Fibroblast of villous mesenchyme (primary cell): ENCODE measurements around the gene KMT2B. TPM values are rescaled to one million over a fixed set of nuclear protein-coding genes. Genes with fewer than 3 reads are reported as not detected.

Source experiments
- DNase-seq: peaks from one replicate; pipeline ENCODE4 v3.0.0-alpha.2; 2010; ENCODE audit warnings: low read depth
- H3K4me3 ChIP-seq: 2 replicates; pipeline ENCODE4 v1.5.1; 2011; ENCODE audit warnings: low read depth, mild to moderate bottlenecking, low read length
- total RNA-seq: library from RNA; depleted of rRNA; stranded (reverse); fragments of >200 nt; gene quantifications from 2 replicates; pipeline ENCODE4 v1.2.3, GENCODE V29; 2012
- TF ChIP-seq, protein P1 (sequence below): IDR thresholded peaks from 2 replicates; pipeline ENCODE4 v1.5.1; 2012; ENCODE audit warnings: low read depth, mild to moderate bottlenecking, low read length; ENCODE audit not compliant: insufficient read depth

KMT2B gene
- total RNA-seq, 1 donor: 5.6 TPM

- TF ChIP-seq, protein P1, sequence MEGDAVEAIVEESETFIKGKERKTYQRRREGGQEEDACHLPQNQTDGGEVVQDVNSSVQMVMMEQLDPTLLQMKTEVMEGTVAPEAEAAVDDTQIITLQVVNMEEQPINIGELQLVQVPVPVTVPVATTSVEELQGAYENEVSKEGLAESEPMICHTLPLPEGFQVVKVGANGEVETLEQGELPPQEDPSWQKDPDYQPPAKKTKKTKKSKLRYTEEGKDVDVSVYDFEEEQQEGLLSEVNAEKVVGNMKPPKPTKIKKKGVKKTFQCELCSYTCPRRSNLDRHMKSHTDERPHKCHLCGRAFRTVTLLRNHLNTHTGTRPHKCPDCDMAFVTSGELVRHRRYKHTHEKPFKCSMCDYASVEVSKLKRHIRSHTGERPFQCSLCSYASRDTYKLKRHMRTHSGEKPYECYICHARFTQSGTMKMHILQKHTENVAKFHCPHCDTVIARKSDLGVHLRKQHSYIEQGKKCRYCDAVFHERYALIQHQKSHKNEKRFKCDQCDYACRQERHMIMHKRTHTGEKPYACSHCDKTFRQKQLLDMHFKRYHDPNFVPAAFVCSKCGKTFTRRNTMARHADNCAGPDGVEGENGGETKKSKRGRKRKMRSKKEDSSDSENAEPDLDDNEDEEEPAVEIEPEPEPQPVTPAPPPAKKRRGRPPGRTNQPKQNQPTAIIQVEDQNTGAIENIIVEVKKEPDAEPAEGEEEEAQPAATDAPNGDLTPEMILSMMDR: no peak
- no peak overlapping the region for H3K4me3 ChIP-seq
- DNase-seq: no peak
Measured at GRCh38 chr19:35786299-35787160, 68.7 kb downstream of the KMT2B start.

- no peak for DNase-seq
- H3K4me3 ChIP-seq: no peak overlapping the region
- TF ChIP-seq, protein P1: no peak
Measured at GRCh38 chr19:35787227-35787799, 69.5 kb downstream of the KMT2B start.

Other genes starting within 250 kb of the KMT2B start
- not detected in 2 replicates for gene KRTDAP, start 227.5 kb upstream of the KMT2B start, total RNA-seq
- gene DMKN, start 204.4 kb upstream of the KMT2B start, total RNA-seq: 0.97 and 2.2 TPM in 2 replicates
- under 0.01 TPM in 1 of 2 replicates, not detected in the other for gene SBSN, start 189.7 kb upstream of the KMT2B start, total RNA-seq
- gene GAPDHS, start 184.5 kb upstream of the KMT2B start, total RNA-seq: not detected in 2 replicates
- gene TMEM147, start 172.4 kb upstream of the KMT2B start, total RNA-seq: 77.3 and 81.2 TPM in 2 replicates
- gene ATP4A, start 154.3 kb upstream of the KMT2B start, total RNA-seq: not detected in 2 replicates
- gene PMIS2, start 131.8 kb upstream of the KMT2B start, total RNA-seq: not detected in 2 replicates
- gene HAUS5, start 105.3 kb upstream of the KMT2B start, total RNA-seq: 6.5 and 6.8 TPM in 2 replicates
- gene RBM42, start 89.0 kb upstream of the KMT2B start, total RNA-seq: 41.0 and 54.1 TPM in 2 replicates
- under 0.01 and 0.86 TPM in 2 replicates for gene ETV2, start 76.3 kb upstream of the KMT2B start, total RNA-seq
- gene COX6B1, start 69.7 kb upstream of the KMT2B start, total RNA-seq: 165 and 215 TPM in 2 replicates
- gene UPK1A, start 51.5 kb upstream of the KMT2B start, total RNA-seq: not detected in 2 replicates
- gene ZBTB32, start 13.4 kb upstream of the KMT2B start, total RNA-seq: not detected in 2 replicates
- gene IGFLR1, start 24.4 kb downstream of the KMT2B start, total RNA-seq: 0.43 and 0.64 TPM in 2 replicates
- 4.7 and 5.8 TPM in 2 replicates for gene U2AF1L4, start 27.4 kb downstream of the KMT2B start, total RNA-seq
- 14.7 and 18.7 TPM in 2 replicates for gene PSENEN, start 27.6 kb downstream of the KMT2B start, total RNA-seq
- 13.8 and 14.2 TPM in 2 replicates for gene LIN37, start 30.6 kb downstream of the KMT2B start, total RNA-seq
- gene HSPB6, start 39.0 kb downstream of the KMT2B start, total RNA-seq: 20.7 and 44.8 TPM in 2 replicates
- 8.7 and 9.5 TPM in 2 replicates for gene PROSER3, start 40.2 kb downstream of the KMT2B start, total RNA-seq
- 1.7 and 2.3 TPM in 2 replicates for gene ARHGAP33, start 57.6 kb downstream of the KMT2B start, total RNA-seq
- not detected in 2 replicates for gene PRODH2, start 94.8 kb downstream of the KMT2B start, total RNA-seq
- not detected in 2 replicates for gene NPHS1, start 134.5 kb downstream of the KMT2B start, total RNA-seq
- gene KIRREL2, start 138.9 kb downstream of the KMT2B start, total RNA-seq: under 0.01 TPM in 1 of 2 replicates, not detected in the other
- 3.5 and 4.2 TPM in 2 replicates for gene APLP1, start 150.6 kb downstream of the KMT2B start, total RNA-seq
- gene NFKBID, start 182.5 kb downstream of the KMT2B start, total RNA-seq: 3.0 and 3.5 TPM in 2 replicates
- 0.43 and 0.64 TPM in 2 replicates for gene HCST, start 184.5 kb downstream of the KMT2B start, total RNA-seq
- gene TYROBP, start 190.3 kb downstream of the KMT2B start, total RNA-seq: not detected in 2 replicates
- 3.5 and 6.8 TPM in 2 replicates for gene LRFN3, start 218.4 kb downstream of the KMT2B start, total RNA-seq